ENCODE measurements around the gene TRIM52. TPM values are rescaled to one million over a fixed set of nuclear protein-coding genes. Genes with fewer than 3 reads are reported as not detected.
"Not testable (repeated sequence)": the region's sequence is repeated elsewhere in the genome, so short reads cannot be mapped to it uniquely, and the experiment has no call there.

TRIM52 gene
- total and polyA plus RNA-seq, 10 donors = 11.6 to 44.0 (median 20.9) TPM

DNA sequence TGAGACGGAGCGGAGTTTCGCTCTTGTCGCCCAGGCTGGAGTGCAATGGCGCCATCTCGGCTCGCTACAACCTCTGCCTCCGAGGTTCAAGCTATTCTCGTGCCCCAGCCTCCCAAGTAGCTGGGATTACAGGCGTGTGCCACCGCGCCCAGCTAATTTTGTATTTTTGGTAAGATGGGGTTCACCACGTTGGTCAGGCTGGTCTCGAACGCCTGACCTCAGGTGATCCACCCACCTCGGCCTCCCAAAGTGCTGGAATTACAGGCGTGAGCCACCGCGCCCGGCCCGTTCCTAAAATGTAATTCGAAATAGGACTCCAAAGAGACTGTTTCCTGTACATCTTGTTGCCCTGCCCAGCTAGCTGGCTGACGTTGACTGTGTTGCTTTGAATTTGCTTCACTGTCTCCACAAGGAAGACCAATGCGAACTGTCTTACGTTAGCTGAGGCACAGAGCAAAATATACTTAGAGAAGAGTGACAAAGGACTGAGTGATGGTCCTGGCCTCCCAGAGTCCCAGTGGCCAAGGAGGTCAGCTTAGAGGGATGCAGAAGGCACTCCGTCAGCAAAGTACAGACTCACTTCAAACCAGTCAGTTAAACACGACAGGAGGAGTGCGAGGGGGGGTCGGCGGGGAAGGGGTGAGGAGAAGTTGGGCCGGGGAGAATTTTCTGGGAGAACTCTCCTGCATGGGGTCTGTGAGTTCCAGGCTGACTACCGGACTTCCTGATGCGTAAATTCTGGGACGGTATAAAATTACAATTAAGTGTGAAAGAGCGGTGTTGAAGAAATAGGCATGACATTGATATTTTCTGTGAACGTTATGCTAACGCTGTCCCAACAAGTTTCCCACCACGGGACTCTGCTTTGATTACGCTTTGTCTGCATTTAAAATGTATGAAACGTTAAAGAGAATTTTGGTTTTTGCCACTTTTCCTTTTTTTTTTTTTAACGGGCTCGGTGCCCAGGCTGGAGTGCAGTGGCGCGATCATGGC, 44.6 kb downstream of the TRIM52 start:
- H3K36me3 ChIP-seq = no peaks in the 10 kb centered on the region
- DNase-seq = no peak
- peak in 1 of 3 donors; percentile 8 for TF ChIP-seq POLR2AphosphoS5 (IDR thresholded peaks at IDR 0.05)
- no peak for TF ChIP-seq POLR2A (IDR thresholded peaks at IDR 0.05)
- H3K9me3 ChIP-seq = no peaks in the 10 kb centered on the region
- H3K27ac ChIP-seq = peak overlapping the region in 7 of 8 donors; percentile 15 to 90 (median 78)
- peak overlapping the region; percentile 43 to 71 (median 53) for H3K4me3 ChIP-seq
- 21 to 33% (median 27%) methylated on average over 44 of the region's 44 CpGs for WGBS, 5 donors
- peaks cover 5 to 50% (median 33%) of the 10 kb centered on the region in 6 donors for H3K4me1 ChIP-seq
- intact Hi-C loops (cut with DNase I; ENCODE audit: low total_unique reads) = no loop called here
- H3K27me3 ChIP-seq (replicated peaks in 1 of 7) = peaks cover 0 to 12% (median 0%) of the 10 kb centered on the region in 7 donors

DNA sequence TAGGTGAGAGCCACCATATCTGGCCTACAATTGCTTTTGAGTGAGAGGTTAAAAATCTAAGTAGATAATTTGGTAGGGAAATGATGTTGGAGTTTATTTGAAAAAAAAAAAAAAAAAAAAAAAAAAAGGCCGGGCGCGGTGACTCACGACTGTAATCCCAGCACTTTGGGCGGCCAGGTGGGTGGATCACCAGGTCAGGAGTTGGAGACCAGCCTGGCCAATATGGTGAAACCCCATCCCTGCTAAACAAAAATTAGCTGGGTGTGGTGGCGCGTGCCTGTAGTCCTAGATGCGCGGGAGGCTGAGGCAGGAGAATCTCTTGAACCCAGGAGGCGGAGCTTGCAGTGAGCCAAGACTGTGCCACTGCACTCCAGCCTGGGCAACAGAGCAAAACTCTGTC, 46.7 kb downstream of the TRIM52 start:
- intact Hi-C loops (cut with DNase I; ENCODE audit: low total_unique reads); H3K27ac ChIP-seq; H3K36me3 ChIP-seq; H3K4me3 ChIP-seq; H3K9me3 ChIP-seq; DNase-seq: not testable (repeated sequence)
- 81 to 97% (median 94%) methylated on average over 10 of the region's 10 CpGs for WGBS, 5 donors
- Histone ChIP-seq H3K4me1 (peaks cover 5 to 36% (median 30%) of the 10 kb centered on the region in 6 donors), H3K27me3 (replicated peaks in 1 of 7) (peaks cover 0 to 12% (median 0%) of the 10 kb centered on the region in 7 donors)

DNA sequence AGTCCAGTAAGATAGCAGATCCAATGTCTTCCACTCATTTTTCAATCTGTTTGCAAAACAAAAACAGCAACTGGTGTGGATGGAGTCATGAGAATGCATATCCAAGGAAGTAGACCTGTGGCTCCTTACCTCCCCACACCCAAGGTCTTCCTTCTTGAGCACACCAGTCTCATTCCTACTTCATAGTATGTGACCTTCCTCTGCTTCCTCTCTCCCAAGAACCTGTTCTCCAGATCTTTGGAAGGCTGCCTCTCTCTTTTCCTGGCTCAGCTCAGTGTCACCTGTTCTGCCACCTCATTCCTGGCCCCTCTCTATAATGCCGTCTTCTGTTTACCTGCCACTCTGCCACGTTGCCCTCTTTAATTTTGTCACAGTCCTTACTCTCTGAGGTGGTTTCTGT, 48.0 kb downstream of the TRIM52 start:
- H3K9me3 ChIP-seq = peaks cover 0 to 10% (median 0%) of the 10 kb centered on the region in 8 donors
- WGBS, 5 donors = 76 to 87% (median 78%) methylated on average over 2 of the region's 2 CpGs
- TF ChIP-seq POLR2A (IDR thresholded peaks at IDR 0.05) = no peak
- TF ChIP-seq, protein P1, sequence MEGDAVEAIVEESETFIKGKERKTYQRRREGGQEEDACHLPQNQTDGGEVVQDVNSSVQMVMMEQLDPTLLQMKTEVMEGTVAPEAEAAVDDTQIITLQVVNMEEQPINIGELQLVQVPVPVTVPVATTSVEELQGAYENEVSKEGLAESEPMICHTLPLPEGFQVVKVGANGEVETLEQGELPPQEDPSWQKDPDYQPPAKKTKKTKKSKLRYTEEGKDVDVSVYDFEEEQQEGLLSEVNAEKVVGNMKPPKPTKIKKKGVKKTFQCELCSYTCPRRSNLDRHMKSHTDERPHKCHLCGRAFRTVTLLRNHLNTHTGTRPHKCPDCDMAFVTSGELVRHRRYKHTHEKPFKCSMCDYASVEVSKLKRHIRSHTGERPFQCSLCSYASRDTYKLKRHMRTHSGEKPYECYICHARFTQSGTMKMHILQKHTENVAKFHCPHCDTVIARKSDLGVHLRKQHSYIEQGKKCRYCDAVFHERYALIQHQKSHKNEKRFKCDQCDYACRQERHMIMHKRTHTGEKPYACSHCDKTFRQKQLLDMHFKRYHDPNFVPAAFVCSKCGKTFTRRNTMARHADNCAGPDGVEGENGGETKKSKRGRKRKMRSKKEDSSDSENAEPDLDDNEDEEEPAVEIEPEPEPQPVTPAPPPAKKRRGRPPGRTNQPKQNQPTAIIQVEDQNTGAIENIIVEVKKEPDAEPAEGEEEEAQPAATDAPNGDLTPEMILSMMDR (IDR thresholded peaks at IDR 0.05 in 8 of 11, conservative IDR thresholded peaks at IDR 0.05 in 3 of 11) = no peak
- no peak for TF ChIP-seq POLR2AphosphoS5 (IDR thresholded peaks at IDR 0.05)
- intact Hi-C loops (cut with DNase I; ENCODE audit: low total_unique reads) = no loop called here
- H3K27me3 ChIP-seq (replicated peaks in 1 of 7) = peaks cover 0 to 12% (median 0%) of the 10 kb centered on the region in 7 donors
- no peak overlapping the region for H3K27ac ChIP-seq
- peaks cover 5 to 26% (median 21%) of the 10 kb centered on the region in 6 donors for H3K4me1 ChIP-seq
- no peak overlapping the region for H3K4me3 ChIP-seq
- no peak for DNase-seq
- no peaks in the 10 kb centered on the region for H3K36me3 ChIP-seq

DNA sequence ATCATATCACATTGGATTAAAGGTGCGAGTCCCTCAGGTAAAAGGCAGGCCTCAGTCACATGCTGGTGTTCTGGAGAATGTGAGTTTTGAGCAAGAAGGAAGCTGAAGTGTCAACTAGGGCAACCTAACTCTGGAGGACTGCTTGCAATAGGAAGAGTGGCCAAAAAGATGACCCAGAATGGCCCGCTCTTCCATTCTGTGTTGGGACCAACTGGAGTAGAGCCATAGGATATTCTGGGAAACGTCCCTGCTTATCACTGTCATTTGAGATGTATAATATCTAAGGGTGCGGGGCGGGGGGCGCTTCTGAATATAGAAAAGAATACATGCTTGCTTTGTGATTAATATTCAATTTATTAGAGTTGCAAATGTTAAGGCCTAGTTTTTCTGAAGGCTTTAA, 48.9 kb downstream of the TRIM52 start:
- Histone ChIP-seq H3K4me1 (peaks cover 0 to 26% (median 20%) of the 10 kb centered on the region in 6 donors), H3K27me3 (replicated peaks in 1 of 7) (peaks cover 0 to 3% (median 0%) of the 10 kb centered on the region in 7 donors), H3K27ac (no peak overlapping the region), H3K4me3 (no peak overlapping the region), H3K9me3 (peaks cover 0 to 10% (median 0%) of the 10 kb centered on the region in 8 donors), H3K36me3 (no peaks in the 10 kb centered on the region)
- intact Hi-C loops (cut with DNase I; ENCODE audit: low total_unique reads) = no loop called here
- no peak for DNase-seq
- WGBS, 5 donors = 93 to 96% (median 95%) methylated on average over 6 of the region's 6 CpGs
- TF ChIP-seq, protein P1 (IDR thresholded peaks at IDR 0.05 in 8 of 11, conservative IDR thresholded peaks at IDR 0.05 in 3 of 11) = no peak
- TF ChIP-seq POLR2A (IDR thresholded peaks at IDR 0.05) (no peak), POLR2AphosphoS5 (IDR thresholded peaks at IDR 0.05) (no peak)

DNA sequence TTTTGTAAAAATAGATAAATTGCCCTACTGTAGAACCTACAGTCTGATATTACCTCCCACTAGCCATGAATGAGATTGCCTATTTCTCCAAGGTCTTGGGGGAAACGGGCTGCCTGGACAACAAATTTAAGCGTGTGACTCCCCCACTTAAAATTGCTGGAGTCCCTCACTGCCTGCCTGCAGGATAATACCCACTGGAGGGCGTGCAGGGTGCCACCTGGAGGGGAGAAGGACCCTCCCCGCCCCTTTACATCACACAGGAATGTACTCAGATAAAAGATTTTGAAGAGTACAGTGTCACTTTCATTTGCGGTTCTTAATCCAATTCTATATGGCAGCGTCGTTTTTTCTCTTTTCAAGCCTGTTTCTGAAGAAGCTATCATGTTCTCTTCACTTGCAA, 49.7 kb downstream of the TRIM52 start:
- Histone ChIP-seq H3K9me3 (peaks cover 0 to 10% (median 0%) of the 10 kb centered on the region in 8 donors), H3K27ac (no peak overlapping the region), H3K27me3 (replicated peaks in 1 of 7) (peaks cover 0 to 11% (median 0%) of the 10 kb centered on the region in 7 donors), H3K36me3 (no peaks in the 10 kb centered on the region), H3K4me1 (peaks cover 4 to 26% (median 21%) of the 10 kb centered on the region in 6 donors), H3K4me3 (no peak overlapping the region)
- 49 to 66% (median 62%) methylated on average over 7 of the region's 7 CpGs for WGBS, 5 donors
- TF ChIP-seq POLR2AphosphoS5 (IDR thresholded peaks at IDR 0.05) (no peak), POLR2A (IDR thresholded peaks at IDR 0.05) (no peak)
- TF ChIP-seq, protein P1 (IDR thresholded peaks at IDR 0.05 in 8 of 11, conservative IDR thresholded peaks at IDR 0.05 in 3 of 11) = no peak
- no peak for DNase-seq
- intact Hi-C loops (cut with DNase I; ENCODE audit: low total_unique reads) = no loop called here

DNA sequence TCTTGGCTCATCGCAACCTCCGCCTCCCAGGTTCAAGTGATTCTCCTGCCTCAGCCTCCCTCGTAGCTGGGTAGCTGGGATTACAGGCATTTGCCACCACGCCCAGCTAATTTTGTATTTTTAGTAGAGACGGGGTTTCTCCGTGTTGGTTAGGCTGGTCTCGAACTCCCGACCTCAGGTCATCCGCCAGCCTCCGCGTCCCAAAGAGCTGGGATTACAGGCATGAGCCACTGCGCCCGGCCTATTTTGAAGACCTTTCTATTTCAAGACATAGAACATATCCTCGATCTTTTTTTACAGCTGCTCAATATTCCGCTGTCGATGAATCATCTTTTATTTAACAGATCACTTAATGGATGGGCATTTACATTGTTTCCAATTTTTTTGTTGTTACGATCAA, 50.2 kb downstream of the TRIM52 start:
- H3K4me1 ChIP-seq = peaks cover 8 to 26% (median 21%) of the 10 kb centered on the region in 6 donors
- DNase-seq; H3K36me3 ChIP-seq; H3K27ac ChIP-seq; H3K9me3 ChIP-seq; intact Hi-C loops (cut with DNase I; ENCODE audit: low total_unique reads); H3K4me3 ChIP-seq: not testable (repeated sequence)
- WGBS, 5 donors = 81 to 88% (median 86%) methylated on average over 17 of the region's 17 CpGs
- H3K27me3 ChIP-seq (replicated peaks in 1 of 7) = peaks cover 0 to 16% (median 0%) of the 10 kb centered on the region in 7 donors

DNA sequence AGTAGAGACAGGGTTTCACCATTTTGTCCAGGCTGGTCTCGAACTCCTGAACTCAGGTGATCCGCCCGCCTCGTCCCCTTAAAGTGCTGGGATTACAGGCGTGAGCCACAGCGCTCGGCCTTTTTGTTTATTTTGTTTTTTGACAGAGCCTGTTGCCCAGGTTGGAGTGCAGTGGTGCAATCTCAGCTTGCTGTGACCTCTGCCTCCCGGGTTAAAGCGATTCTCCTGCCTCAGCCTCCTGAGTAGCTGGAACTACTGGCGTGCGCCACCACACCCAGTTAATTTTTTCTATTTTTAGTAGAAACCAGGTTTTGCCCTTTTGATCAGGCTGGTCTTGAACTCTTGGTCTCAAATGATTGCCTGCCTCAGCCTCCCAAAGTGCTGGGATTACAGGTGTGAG, 50.8 kb downstream of the TRIM52 start:
- H3K4me3 ChIP-seq; intact Hi-C loops (cut with DNase I; ENCODE audit: low total_unique reads); H3K27ac ChIP-seq; H3K9me3 ChIP-seq; H3K36me3 ChIP-seq; DNase-seq: not testable (repeated sequence)
- Histone ChIP-seq H3K27me3 (replicated peaks in 1 of 7) (peaks cover 0 to 21% (median 3%) of the 10 kb centered on the region in 7 donors), H3K4me1 (peaks cover 11 to 31% (median 27%) of the 10 kb centered on the region in 6 donors)
- WGBS, 5 donors = 78 to 88% (median 83%) methylated on average over 11 of the region's 11 CpGs
